ENCODE results near the gene ZBTB8B. TPM values are rescaled to one million over a fixed set of nuclear protein-coding genes. Genes with fewer than 3 reads are reported as not detected.

Gene ZBTB8B
- total and polyA plus RNA-seq, 2 donors (not counting 3 experiments of a cell fraction or from before 2014, with no cell fraction given): 0.01 to 0.02 TPM

DNA sequence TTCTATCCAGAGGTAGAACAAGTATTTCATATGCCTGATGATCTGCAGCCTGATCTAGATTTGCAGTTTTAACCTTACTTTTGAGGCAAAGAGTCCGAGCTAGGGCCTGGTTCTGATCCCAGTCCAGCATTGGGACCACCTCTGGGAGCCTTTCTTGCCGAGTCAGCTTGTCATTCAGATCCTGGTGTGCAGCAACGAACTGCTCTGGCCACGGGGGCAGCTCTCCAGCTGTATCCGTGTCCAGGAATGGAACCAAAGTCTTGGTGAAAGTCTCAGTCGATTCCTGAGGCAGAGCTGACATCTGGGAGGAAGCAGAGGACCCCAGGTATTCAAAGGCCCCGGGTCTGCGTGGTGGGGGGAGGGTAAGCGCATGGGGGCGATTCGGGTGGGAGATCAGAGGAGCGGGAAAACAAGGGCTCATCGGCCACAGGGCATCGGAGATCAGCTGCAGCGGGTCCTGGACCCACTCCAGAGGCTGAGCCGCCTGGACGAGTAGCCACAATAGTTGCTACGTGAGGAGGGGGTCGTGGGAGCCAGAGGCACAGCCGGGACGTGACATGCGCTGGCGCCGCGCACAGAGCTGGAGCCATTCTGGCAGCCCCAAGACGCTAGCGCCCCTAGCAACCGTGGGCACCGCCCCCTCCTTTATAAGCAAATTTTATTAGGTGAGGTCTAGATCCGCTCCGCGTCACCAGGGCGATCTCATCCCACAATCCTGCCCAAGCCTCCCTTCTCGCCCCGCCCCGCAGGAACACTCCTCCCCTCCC, 38.2 kb upstream of the ZBTB8B start:
- Histone ChIP-seq H3K9me1 (replicated peaks; ENCODE audit: control insufficient read depth, extremely low read depth, insufficient read depth, low read length) (no peaks in the 10 kb centered on the region), H3K36me3 (ENCODE audit: control insufficient read depth in 2 of 2, extremely low read depth in 1 of 2, insufficient read depth in 2 of 2, low read length in 2 of 2) (no peaks in the 10 kb centered on the region), H3K9me3 (replicated peaks; ENCODE audit: control insufficient read depth, insufficient read depth, low read length) (no peaks in the 10 kb centered on the region), H3K4me2 (ENCODE audit: insufficient read depth, low read length) (no peak overlapping the region), H2AFZ (ENCODE audit: low read depth, low read length) (no peak overlapping the region), H3K27ac (ENCODE audit: insufficient read depth, low read depth, low read length) (no peak overlapping the region), H3K4me3 (replicated peaks in 1 of 3; ENCODE audit: insufficient read depth in 1 of 3, low read depth in 1 of 3, low read length in 3 of 3) (no peak overlapping the region), H3K27me3 (ENCODE audit: control insufficient read depth in 2 of 2, insufficient read depth in 2 of 2, low read length in 2 of 2) (peaks cover 48 to 50% of the 10 kb centered on the region in 2 experiments), H3K79me2 (ENCODE audit: control insufficient read depth, insufficient read depth, low read length) (no peaks in the 10 kb centered on the region), H4K20me1 (replicated peaks; ENCODE audit: control insufficient read depth, extremely low read depth, insufficient read depth, low read length) (no peaks in the 10 kb centered on the region), H3K9ac (replicated peaks; ENCODE audit: extremely low read depth, insufficient read depth, low read length) (no peak overlapping the region), H3K4me1 (ENCODE audit: control insufficient read depth, extremely low read depth, insufficient read depth, low read length) (no peaks in the 10 kb centered on the region)
- no TSS peak for BruUV-seq (replicated peaks)
- ChIA-PET CTCF (interaction anchor here (1.2 to 4.4 kb wide), 5 partner anchors 12 to 94 kb away, joined by 3 to 31 read pairs (median 4); no protein-coding TSS in a partner anchor), POLR2A (no interaction called here)
- no peak for DNase-seq (ENCODE audit: low read depth, low spot score)
- TF ChIP-seq FOS (IDR thresholded peaks at IDR 0.05; ENCODE audit: borderline replicate concordance, insufficient read depth, low read length): no peak
- TF ChIP-seq POLR2AphosphoS5 (IDR thresholded peaks at IDR 0.05; ENCODE audit: insufficient read depth, low read depth, low read length): no peak
- TF ChIP-seq, protein P1, sequence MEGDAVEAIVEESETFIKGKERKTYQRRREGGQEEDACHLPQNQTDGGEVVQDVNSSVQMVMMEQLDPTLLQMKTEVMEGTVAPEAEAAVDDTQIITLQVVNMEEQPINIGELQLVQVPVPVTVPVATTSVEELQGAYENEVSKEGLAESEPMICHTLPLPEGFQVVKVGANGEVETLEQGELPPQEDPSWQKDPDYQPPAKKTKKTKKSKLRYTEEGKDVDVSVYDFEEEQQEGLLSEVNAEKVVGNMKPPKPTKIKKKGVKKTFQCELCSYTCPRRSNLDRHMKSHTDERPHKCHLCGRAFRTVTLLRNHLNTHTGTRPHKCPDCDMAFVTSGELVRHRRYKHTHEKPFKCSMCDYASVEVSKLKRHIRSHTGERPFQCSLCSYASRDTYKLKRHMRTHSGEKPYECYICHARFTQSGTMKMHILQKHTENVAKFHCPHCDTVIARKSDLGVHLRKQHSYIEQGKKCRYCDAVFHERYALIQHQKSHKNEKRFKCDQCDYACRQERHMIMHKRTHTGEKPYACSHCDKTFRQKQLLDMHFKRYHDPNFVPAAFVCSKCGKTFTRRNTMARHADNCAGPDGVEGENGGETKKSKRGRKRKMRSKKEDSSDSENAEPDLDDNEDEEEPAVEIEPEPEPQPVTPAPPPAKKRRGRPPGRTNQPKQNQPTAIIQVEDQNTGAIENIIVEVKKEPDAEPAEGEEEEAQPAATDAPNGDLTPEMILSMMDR (IDR thresholded peaks at IDR 0.05; ENCODE audit: extremely low read depth in 1 of 2, insufficient read depth in 1 of 2, low read depth in 1 of 2, low read length in 2 of 2): no peak
- TF ChIP-seq EZH2 (IDR thresholded peaks at IDR 0.05; ENCODE audit: borderline replicate concordance, low read depth, low read length, severe bottlenecking): peak; percentile 58
- TF ChIP-seq POLR2A (IDR thresholded peaks at IDR 0.05; ENCODE audit: low read depth, low read length): no peak
- no peak for TF ChIP-seq JUN (IDR thresholded peaks at IDR 0.05; ENCODE audit: borderline replicate concordance, insufficient read depth, insufficient read length, low read depth)
- TF ChIP-seq MAX (IDR thresholded peaks at IDR 0.05; ENCODE audit: insufficient read depth, insufficient read length): no peak
- no peak for TF ChIP-seq MYC (IDR thresholded peaks at IDR 0.05; ENCODE audit: low read depth, low read length)
- intact Hi-C loops (cut with micrococcal nuclease) (no loop called here), dilution Hi-C loops (cut with MboI; ENCODE audit: extremely low pct_ligation_motif_present, low sequenced_read_pairs) (no loop called here)
- FAIRE-seq: no peak
